Body of pancreas (tissue), 4 donors: ENCODE data around the gene PDE11A. TPM values are rescaled to one million over a fixed set of nuclear protein-coding genes. Genes with fewer than 3 reads are reported as not detected.

ENCODE experiments used
- ATAC-seq: fragments of 150-250 bp; one replicate; pipeline ENCODE4 v1.9.1; 2016
- DNase-seq, 4 donors: peaks; one replicate each; pipeline ENCODE4 v3.0.0-alpha.2; 2019
- H3K27ac ChIP-seq, 4 donors: fragments of 200-600 bp; sonication (generic); 1 replicate in 3 of 4; 2 replicates in 1 of 4; pipeline versions ENCODE4 v1.5.1 to v1.6.1; 2016 to 2019; ENCODE audit warnings: mild to moderate bottlenecking in 1 of 4, mixed read lengths in 1 of 4, moderate library complexity in 1 of 4
- H3K27me3 ChIP-seq, 2 donors: fragments of 200-600 bp; sonication (generic); one replicate each; pipeline ENCODE4 v1.6.0; 2016; ENCODE audit warnings: mild to moderate bottlenecking in 1 of 2
- H3K36me3 ChIP-seq, 2 donors: fragments of 200-600 bp; sonication (generic); replicated peaks in 1 of 2; 2 replicates each; pipeline ENCODE4 v1.5.1; 2016; ENCODE audit warnings: low read depth in 2 of 2; ENCODE audit not compliant: insufficient read depth in 1 of 2
- H3K4me1 ChIP-seq: fragments of 200-600 bp; sonication (generic); one replicate; pipeline ENCODE4 v1.6.0; 2016
- H3K4me3 ChIP-seq, 2 donors: fragments of 200-600 bp; sonication (generic); 1 replicate in 1 of 2; 2 replicates in 1 of 2; pipeline ENCODE4 v1.5.1; 2016 to 2019
- H3K9me3 ChIP-seq, 3 donors: fragments of 200-600 bp; sonication (generic); 1 replicate in 2 of 3; 2 replicates in 1 of 3; pipeline ENCODE4 v1.5.1; 2016
- POLR2A ChIP-seq, 3 donors: fragments of 450-650 bp; IDR thresholded peaks; one replicate each; pipeline ENCODE4 v1.6.1; 2016; ENCODE audit warnings: antibody characterized with exemption in 3 of 3, mild to moderate bottlenecking in 2 of 3
- WGBS, 2 donors: methylation state at CpG; one replicate each; pipeline ENCODE4 v1.1.5; 2017; 5-methylcytosine and 5-hydroxymethylcytosine counted together
- intact Hi-C: fragments of 100-400 bp; cut with DNase I; formaldehyde crosslinking; loops from one replicate; pipeline ENCODE4 v1.15.1; 2023
- total RNA-seq, 2 donors: library from RNA; depleted of rRNA; stranded (reverse); fragments of >200 nt; gene quantifications; one replicate each; pipeline ENCODE4 v1.1.0, GENCODE V29; 2016
- TF ChIP-seq, protein P1 (sequence below), 7 experiments: fragments of 450-650 bp in 4 of 7; fragments of 200-600 bp in 3 of 7; sonication (generic) in 3 of 7; IDR thresholded peaks; one replicate each; pipeline ENCODE4 v1.5.1; 2016 to 2019; ENCODE audit warnings: antibody characterized with exemption in 7 of 7

Gene PDE11A
- total RNA-seq, 2 donors from 2014 or later: 2.6 to 4.0 TPM

DNA sequence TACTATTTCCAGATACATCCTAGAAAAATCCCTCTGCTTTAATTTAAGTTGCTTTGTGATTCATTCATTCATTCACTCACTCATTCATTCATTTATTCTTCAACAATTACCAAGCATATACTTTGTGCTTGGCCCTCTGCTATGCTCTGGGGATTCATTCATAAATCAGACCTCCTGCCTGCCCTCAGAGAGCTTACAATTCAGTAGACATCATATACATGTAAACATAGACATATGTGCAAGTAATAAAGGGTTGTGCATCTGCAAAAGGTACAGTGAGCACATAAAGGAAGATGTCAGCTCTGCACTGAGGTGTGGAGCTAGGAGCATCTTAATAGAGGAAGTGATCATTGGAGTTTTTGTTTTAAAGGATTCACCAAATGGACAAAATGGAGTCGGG, 490.6 kb downstream of the PDE11A start:
- no peak for DNase-seq
- 67 to 88% methylated on average over 1 of the region's 1 CpG for WGBS, 2 donors
- no peaks in the 10 kb centered on the region for H3K9me3 ChIP-seq
- H3K27ac ChIP-seq: no peak overlapping the region
- H3K27me3 ChIP-seq: no peaks in the 10 kb centered on the region
- no peak for ATAC-seq
- peaks cover 13% of the 10 kb centered on the region for H3K4me1 ChIP-seq
- intact Hi-C loops: no loop called here
- H3K4me3 ChIP-seq: no peak overlapping the region
- H3K36me3 ChIP-seq: no peaks in the 10 kb centered on the region
- TF ChIP-seq, protein P1, sequence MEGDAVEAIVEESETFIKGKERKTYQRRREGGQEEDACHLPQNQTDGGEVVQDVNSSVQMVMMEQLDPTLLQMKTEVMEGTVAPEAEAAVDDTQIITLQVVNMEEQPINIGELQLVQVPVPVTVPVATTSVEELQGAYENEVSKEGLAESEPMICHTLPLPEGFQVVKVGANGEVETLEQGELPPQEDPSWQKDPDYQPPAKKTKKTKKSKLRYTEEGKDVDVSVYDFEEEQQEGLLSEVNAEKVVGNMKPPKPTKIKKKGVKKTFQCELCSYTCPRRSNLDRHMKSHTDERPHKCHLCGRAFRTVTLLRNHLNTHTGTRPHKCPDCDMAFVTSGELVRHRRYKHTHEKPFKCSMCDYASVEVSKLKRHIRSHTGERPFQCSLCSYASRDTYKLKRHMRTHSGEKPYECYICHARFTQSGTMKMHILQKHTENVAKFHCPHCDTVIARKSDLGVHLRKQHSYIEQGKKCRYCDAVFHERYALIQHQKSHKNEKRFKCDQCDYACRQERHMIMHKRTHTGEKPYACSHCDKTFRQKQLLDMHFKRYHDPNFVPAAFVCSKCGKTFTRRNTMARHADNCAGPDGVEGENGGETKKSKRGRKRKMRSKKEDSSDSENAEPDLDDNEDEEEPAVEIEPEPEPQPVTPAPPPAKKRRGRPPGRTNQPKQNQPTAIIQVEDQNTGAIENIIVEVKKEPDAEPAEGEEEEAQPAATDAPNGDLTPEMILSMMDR (IDR thresholded peaks at IDR 0.05): no peak
- no peak for TF ChIP-seq POLR2A (IDR thresholded peaks at IDR 0.05)

DNA sequence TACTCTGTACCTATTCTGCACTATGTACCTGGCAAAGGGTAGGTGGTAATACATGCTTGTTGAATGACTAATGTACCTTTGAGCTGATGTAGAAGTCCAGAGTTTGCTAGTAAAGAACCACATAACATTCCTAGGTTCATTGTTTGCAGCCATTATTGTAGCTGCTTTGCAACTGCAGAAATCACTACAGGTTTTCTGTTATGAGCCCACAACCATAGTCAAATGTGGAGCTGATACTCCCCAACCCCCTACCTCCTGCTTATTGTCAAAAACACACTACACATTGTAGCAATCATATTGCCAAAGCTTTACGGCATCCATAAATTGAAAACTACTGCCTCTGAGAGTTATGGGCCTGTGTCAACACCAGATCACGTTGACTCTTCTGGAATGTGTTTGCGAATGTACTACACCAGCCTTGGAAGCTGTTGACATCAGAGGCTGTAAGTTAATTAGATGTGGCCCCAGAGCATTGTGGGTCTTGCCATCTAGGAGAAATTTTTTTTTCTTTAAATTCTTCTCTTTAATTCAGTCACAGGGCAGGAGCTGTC, 493.0 kb downstream of the PDE11A start:
- H3K27ac ChIP-seq: no peak overlapping the region
- H3K36me3 ChIP-seq: no peaks in the 10 kb centered on the region
- intact Hi-C loops: no loop called here
- no peaks in the 10 kb centered on the region for H3K4me1 ChIP-seq
- TF ChIP-seq, protein P1 (IDR thresholded peaks at IDR 0.05): no peak
- no peak for TF ChIP-seq POLR2A (IDR thresholded peaks at IDR 0.05)
- ATAC-seq (no peak), DNase-seq (no peak)
- no peaks in the 10 kb centered on the region for H3K27me3 ChIP-seq
- no peaks in the 10 kb centered on the region for H3K9me3 ChIP-seq
- no peak overlapping the region for H3K4me3 ChIP-seq
- WGBS, 2 donors: 65 to 82% methylated on average over 3 of the region's 3 CpGs

DNA sequence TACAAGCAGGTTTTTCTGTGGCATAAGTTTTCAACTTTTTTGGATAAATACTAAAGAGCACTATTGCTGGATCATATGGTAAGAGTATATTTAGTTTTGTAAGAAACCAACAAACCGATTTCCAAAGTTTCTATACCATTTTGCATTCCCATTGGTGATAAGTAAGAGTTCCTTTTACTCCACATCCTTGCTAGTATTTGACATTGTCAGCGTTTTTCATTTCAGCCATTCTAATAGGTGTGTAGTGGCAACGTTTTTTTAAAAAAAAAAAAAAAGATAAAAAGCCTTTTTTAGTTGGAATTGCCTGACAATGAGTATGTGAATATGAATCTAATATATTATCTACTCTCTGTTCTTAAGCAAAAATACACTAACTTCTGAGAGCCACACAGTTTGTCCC, 494.1 kb downstream of the PDE11A start:
- TF ChIP-seq, protein P1 (IDR thresholded peaks at IDR 0.05): no peak
- no peak for TF ChIP-seq POLR2A (IDR thresholded peaks at IDR 0.05)
- H3K4me3 ChIP-seq: no peak overlapping the region
- H3K4me1 ChIP-seq: no peaks in the 10 kb centered on the region
- H3K36me3 ChIP-seq: no peaks in the 10 kb centered on the region
- intact Hi-C loops: no loop called here
- DNase-seq (no peak), ATAC-seq (no peak)
- WGBS, 2 donors: 58 to 68% methylated on average over 3 of the region's 3 CpGs
- no peaks in the 10 kb centered on the region for H3K9me3 ChIP-seq
- H3K27ac ChIP-seq: no peak overlapping the region
- H3K27me3 ChIP-seq: no peaks in the 10 kb centered on the region

DNA sequence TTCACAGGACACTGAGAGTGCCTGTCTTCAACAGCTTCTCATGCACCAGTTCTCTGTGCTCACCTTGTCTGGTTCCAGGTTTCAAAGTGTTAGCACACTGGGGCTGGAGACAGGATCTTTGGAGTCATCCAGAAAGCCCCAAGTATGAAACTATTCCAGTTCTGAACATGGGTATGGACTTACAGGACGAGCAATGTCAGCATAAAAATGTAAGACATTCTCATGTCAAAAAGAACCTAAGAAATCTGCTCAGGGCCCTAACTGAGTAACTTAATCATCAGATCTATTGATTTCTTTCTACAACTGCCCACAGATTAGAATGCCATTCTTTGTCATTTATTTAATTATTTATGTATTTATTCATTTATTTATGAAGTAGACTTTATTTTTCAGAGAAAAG, 495.5 kb downstream of the PDE11A start:
- WGBS, 2 donors: 50 to 52% methylated on average over 1 of the region's 1 CpG
- intact Hi-C loops: no loop called here

DNA sequence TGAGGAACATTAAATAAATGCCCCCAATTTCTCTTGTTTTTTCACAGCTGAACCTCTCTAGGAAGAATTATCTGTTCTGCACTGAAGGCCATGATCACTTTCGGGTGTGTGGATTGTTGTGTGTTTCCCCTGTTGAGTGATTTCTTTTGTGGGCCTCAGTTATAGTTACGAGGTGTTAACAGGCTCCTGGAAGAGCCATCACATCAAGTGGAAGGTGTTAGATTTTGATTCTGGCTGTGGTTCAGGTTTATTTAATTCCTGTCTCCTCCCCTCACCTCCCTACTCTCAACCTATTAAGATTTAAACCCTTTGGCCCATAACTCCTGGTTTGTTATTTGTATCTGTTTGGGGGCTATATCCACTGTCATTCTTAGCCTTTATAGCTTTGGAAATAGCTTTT, 497.2 kb downstream of the PDE11A start:
- 79 to 91% methylated on average over 2 of the region's 2 CpGs for WGBS, 2 donors
- no peaks in the 10 kb centered on the region for H3K4me1 ChIP-seq
- no peak for TF ChIP-seq POLR2A (IDR thresholded peaks at IDR 0.05)
- TF ChIP-seq, protein P1 (IDR thresholded peaks at IDR 0.05): no peak
- H3K36me3 ChIP-seq: no peaks in the 10 kb centered on the region
- intact Hi-C loops: no loop called here
- no peak for DNase-seq
- H3K9me3 ChIP-seq: no peaks in the 10 kb centered on the region
- no peak for ATAC-seq
- no peaks in the 10 kb centered on the region for H3K27me3 ChIP-seq
- H3K27ac ChIP-seq: no peak overlapping the region
- no peak overlapping the region for H3K4me3 ChIP-seq

More for the DNA sequence above, 495.5 kb downstream of the PDE11A start:
- DNase-seq (no peak), ATAC-seq (no peak)
- Histone ChIP-seq H3K4me1 (no peaks in the 10 kb centered on the region), H3K36me3 (no peaks in the 10 kb centered on the region), H3K27ac (no peak overlapping the region), H3K4me3 (no peak overlapping the region), H3K27me3 (no peaks in the 10 kb centered on the region), H3K9me3 (no peaks in the 10 kb centered on the region)
- TF ChIP-seq, protein P1 (IDR thresholded peaks at IDR 0.05): no peak
- TF ChIP-seq POLR2A (IDR thresholded peaks at IDR 0.05): no peak
